Activated naive CD8-positive, alpha-beta T cell treated with anti-CD3 and anti-CD28 coated beads for 36 hours (primary cell): ENCODE data around the gene TAB2. TPM values are rescaled to one million over a fixed set of nuclear protein-coding genes. Genes with fewer than 3 reads are reported as not detected.
"Not testable (repeated sequence)": the region's sequence is repeated elsewhere in the genome, so short reads cannot be mapped to it uniquely, and the experiment has no call there.

Experiments used
- DNase-seq: peaks from one replicate; pipeline ENCODE4 v3.0.0; 2021
- H3K27ac Mint-ChIP-seq: one replicate; pipeline ENCODE4 v1.8.0; 2022; ENCODE audit warnings: mild to moderate bottlenecking, moderate library complexity, mixed read lengths
- H3K27me3 Mint-ChIP-seq: one replicate; pipeline ENCODE4 v1.8.0; 2022; ENCODE audit warnings: mild to moderate bottlenecking, mixed read lengths
- H3K36me3 Mint-ChIP-seq: one replicate; pipeline ENCODE4 v1.8.0; 2021; ENCODE audit warnings: mild to moderate bottlenecking, mixed read lengths
- H3K4me1 Mint-ChIP-seq: one replicate; pipeline ENCODE4 v1.8.0; 2021; ENCODE audit warnings: mixed read lengths
- H3K4me3 Mint-ChIP-seq: one replicate; pipeline ENCODE4 v1.8.0; 2022; ENCODE audit warnings: mild to moderate bottlenecking, moderate library complexity, mixed read lengths
- H3K9me3 Mint-ChIP-seq: one replicate; pipeline ENCODE4 v1.8.0; 2022; ENCODE audit warnings: mixed read lengths
- total RNA-seq, 2 experiments: library from RNA; stranded (reverse); gene quantifications; one replicate each; pipeline ENCODE4 v1.2.3, GENCODE V29; 2021

Gene TAB2
- total RNA-seq, 2 experiments from 2014 or later: 55.5 to 56.1 TPM

- H3K9me3 Mint-ChIP-seq: no peaks in the 10 kb centered on the region
- DNase-seq: no peak
- H3K4me3 Mint-ChIP-seq: no peak overlapping the region
- no peaks in the 10 kb centered on the region for H3K27me3 Mint-ChIP-seq
- H3K36me3 Mint-ChIP-seq: no peaks in the 10 kb centered on the region
- H3K4me1 Mint-ChIP-seq: peaks cover 4% of the 10 kb centered on the region
- H3K27ac Mint-ChIP-seq: no peak overlapping the region
Observed at GRCh38 chr6:149300563-149300962, 16.9 kb upstream of the TAB2 start.

- Mint-ChIP-seq H3K4me3 (no peak overlapping the region), H3K4me1 (peaks cover 7% of the 10 kb centered on the region), H3K27ac (no peak overlapping the region), H3K36me3 (no peaks in the 10 kb centered on the region), H3K9me3 (no peaks in the 10 kb centered on the region), H3K27me3 (no peaks in the 10 kb centered on the region)
- DNase-seq: no peak
Observed at GRCh38 chr6:149302723-149303122, 14.8 kb upstream of the TAB2 start.

- H3K27ac Mint-ChIP-seq: no peak overlapping the region
- no peaks in the 10 kb centered on the region for H3K27me3 Mint-ChIP-seq
- no peak overlapping the region for H3K4me3 Mint-ChIP-seq
- DNase-seq: no peak
- H3K9me3 Mint-ChIP-seq: no peaks in the 10 kb centered on the region
- H3K4me1 Mint-ChIP-seq: peaks cover 7% of the 10 kb centered on the region
- H3K36me3 Mint-ChIP-seq: no peaks in the 10 kb centered on the region
Observed at GRCh38 chr6:149303468-149303867, 14.0 kb upstream of the TAB2 start.

GRCh38 chr6:149305372-149305771 lies 12.1 kb upstream of the TAB2 start:
- Mint-ChIP-seq H3K27ac (no peak overlapping the region), H3K4me3 (no peak overlapping the region), H3K9me3 (peaks cover 1% of the 10 kb centered on the region), H3K4me1 (peaks cover 7% of the 10 kb centered on the region), H3K27me3 (no peaks in the 10 kb centered on the region), H3K36me3 (no peaks in the 10 kb centered on the region)
- no peak for DNase-seq

GRCh38 chr6:149306967-149307366 lies 10.5 kb upstream of the TAB2 start:
- no peaks in the 10 kb centered on the region for H3K27me3 Mint-ChIP-seq
- H3K36me3 Mint-ChIP-seq: no peaks in the 10 kb centered on the region
- no peak overlapping the region for H3K4me3 Mint-ChIP-seq
- peaks cover 7% of the 10 kb centered on the region for H3K4me1 Mint-ChIP-seq
- no peak for DNase-seq
- no peak overlapping the region for H3K27ac Mint-ChIP-seq
- H3K9me3 Mint-ChIP-seq: peaks cover 1% of the 10 kb centered on the region

GRCh38 chr6:149311293-149311692 lies 6.2 kb upstream of the TAB2 start:
- Mint-ChIP-seq H3K4me1 (peaks cover 11% of the 10 kb centered on the region), H3K36me3 (no peaks in the 10 kb centered on the region), H3K27me3 (no peaks in the 10 kb centered on the region), H3K27ac (no peak overlapping the region), H3K9me3 (peaks cover 3% of the 10 kb centered on the region), H3K4me3 (no peak overlapping the region)
- no peak for DNase-seq

GRCh38 chr6:149311766-149312165 lies 5.7 kb upstream of the TAB2 start:
- Mint-ChIP-seq H3K27ac (no peak overlapping the region), H3K36me3 (no peaks in the 10 kb centered on the region), H3K4me3 (no peak overlapping the region), H3K27me3 (no peaks in the 10 kb centered on the region), H3K9me3 (peaks cover 3% of the 10 kb centered on the region), H3K4me1 (peaks cover 11% of the 10 kb centered on the region)
- DNase-seq: no peak

- H3K4me3 Mint-ChIP-seq: no peak overlapping the region
- H3K27ac Mint-ChIP-seq: no peak overlapping the region
- H3K27me3 Mint-ChIP-seq: no peaks in the 10 kb centered on the region
- H3K4me1 Mint-ChIP-seq: peaks cover 9% of the 10 kb centered on the region
- no peaks in the 10 kb centered on the region for H3K36me3 Mint-ChIP-seq
- H3K9me3 Mint-ChIP-seq: peaks cover 3% of the 10 kb centered on the region
- DNase-seq: no peak
Observed at GRCh38 chr6:149313070-149313469, 4.4 kb upstream of the TAB2 start.

GRCh38 chr6:149313861-149314260 lies 3.7 kb upstream of the TAB2 start:
- peaks cover 3% of the 10 kb centered on the region for H3K9me3 Mint-ChIP-seq
- DNase-seq: no peak
- no peaks in the 10 kb centered on the region for H3K27me3 Mint-ChIP-seq
- H3K36me3 Mint-ChIP-seq: peaks cover 5% of the 10 kb centered on the region
- H3K4me3 Mint-ChIP-seq: no peak overlapping the region
- H3K27ac Mint-ChIP-seq: no peak overlapping the region
- H3K4me1 Mint-ChIP-seq: peaks cover 9% of the 10 kb centered on the region

- Mint-ChIP-seq H3K9me3 (peaks cover 1% of the 10 kb centered on the region), H3K27ac (no peak overlapping the region), H3K36me3 (peaks cover 9% of the 10 kb centered on the region), H3K27me3 (no peaks in the 10 kb centered on the region), H3K4me1 (peaks cover 9% of the 10 kb centered on the region), H3K4me3 (no peak overlapping the region)
- no peak for DNase-seq
Observed at GRCh38 chr6:149314325-149314905, 3.1 kb upstream of the TAB2 start.

- Mint-ChIP-seq H3K4me1 (peaks cover 15% of the 10 kb centered on the region), H3K27ac (peak overlapping the region; percentile 87), H3K36me3 (peaks cover 13% of the 10 kb centered on the region), H3K27me3 (no peaks in the 10 kb centered on the region), H3K9me3 (peaks cover 1% of the 10 kb centered on the region), H3K4me3 (peak overlapping the region; percentile 91)
- DNase-seq: no peak
Observed at GRCh38 chr6:149316108-149316727, 1.3 kb upstream of the TAB2 start.

- H3K9me3 Mint-ChIP-seq: peaks cover 1% of the 10 kb centered on the region
- no peaks in the 10 kb centered on the region for H3K27me3 Mint-ChIP-seq
- peak overlapping the region; percentile 91 for H3K4me3 Mint-ChIP-seq
- H3K4me1 Mint-ChIP-seq: peaks cover 21% of the 10 kb centered on the region
- peaks cover 17% of the 10 kb centered on the region for H3K36me3 Mint-ChIP-seq
- peak; percentile 92 for DNase-seq
- peak overlapping the region; percentile 96 for H3K27ac Mint-ChIP-seq
Observed at GRCh38 chr6:149316740-149317643, 520 bp upstream of the TAB2 start.

- Mint-ChIP-seq H3K9me3 (peaks cover under 1% of the 10 kb centered on the region), H3K36me3 (peaks cover 18% of the 10 kb centered on the region), H3K27ac (peak overlapping the region; percentile 96), H3K4me1 (peaks cover 37% of the 10 kb centered on the region), H3K4me3 (peak overlapping the region; percentile 91), H3K27me3 (no peaks in the 10 kb centered on the region)
- no peak for DNase-seq
Observed at GRCh38 chr6:149318581-149319286, 1.2 kb downstream of the TAB2 start.

GRCh38 chr6:149319422-149319821 lies 1.9 kb downstream of the TAB2 start:
- Mint-ChIP-seq H3K4me1 (peaks cover 38% of the 10 kb centered on the region), H3K27ac (peak overlapping the region; percentile 96), H3K4me3 (peak overlapping the region; percentile 91), H3K36me3 (peaks cover 20% of the 10 kb centered on the region), H3K27me3 (no peaks in the 10 kb centered on the region), H3K9me3 (no peaks in the 10 kb centered on the region)
- DNase-seq: no peak

- H3K4me1 Mint-ChIP-seq: peaks cover 43% of the 10 kb centered on the region
- DNase-seq: peak; percentile 23
- H3K27me3 Mint-ChIP-seq, H3K9me3 Mint-ChIP-seq: not testable (repeated sequence)
- peak overlapping the region; percentile 96 for H3K27ac Mint-ChIP-seq
- H3K36me3 Mint-ChIP-seq: peaks cover 22% of the 10 kb centered on the region
- peak overlapping the region; percentile 91 for H3K4me3 Mint-ChIP-seq
Observed at GRCh38 chr6:149320016-149320415, 2.5 kb downstream of the TAB2 start.
